Spinal cord (tissue), 10 donors: ENCODE measurements around the gene P2RX7. TPM values are rescaled to one million over a fixed set of nuclear protein-coding genes. Genes with fewer than 3 reads are reported as not detected.
"Not testable (repeated sequence)": the region's sequence is repeated elsewhere in the genome, so short reads cannot be mapped to it uniquely, and the experiment has no call there.

Experiments
- DNase-seq, 6 donors: peaks; one replicate each; pipeline versions ENCODE4 v3.0.0 to v3.0.0-alpha.2; 2013 to 2015; ENCODE audit warnings: low spot score in 6 of 6, low read depth in 4 of 6
- H3K27ac ChIP-seq: one replicate; pipeline ENCODE4 v1.5.1; 2013; ENCODE audit warnings: low read depth, low read length, control low read depth
- H3K27me3 ChIP-seq: one replicate; pipeline ENCODE4 v1.6.1; 2013; ENCODE audit warnings: low read length; ENCODE audit not compliant: control insufficient read depth, insufficient read depth
- H3K36me3 ChIP-seq: one replicate; pipeline ENCODE4 v1.6.1; 2013; ENCODE audit warnings: low read length; ENCODE audit not compliant: control insufficient read depth, insufficient read depth
- H3K4me1 ChIP-seq: one replicate; pipeline ENCODE4 v1.6.1; 2013; ENCODE audit warnings: low read length; ENCODE audit not compliant: control insufficient read depth, insufficient read depth
- H3K4me3 ChIP-seq: one replicate; pipeline ENCODE4 v1.5.1; 2013; ENCODE audit warnings: low read depth, low read length, control low read depth
- H3K9me3 ChIP-seq: one replicate; pipeline ENCODE4 v1.6.1; 2013; ENCODE audit warnings: low read length; ENCODE audit not compliant: control insufficient read depth, insufficient read depth
- WGBS: methylation state at CpG from one replicate; pipeline ENCODE4 v1.1.5; 2013; ENCODE audit warnings: missing lambda C conversion rate; ENCODE audit not compliant: insufficient coverage; 5-methylcytosine and 5-hydroxymethylcytosine counted together
- polyA plus RNA-seq, 2 donors: library from polyadenylated mRNA; unstranded; fragments of 120-200 nt; gene quantifications; one replicate each; pipeline ENCODE4 v1.2.1, GENCODE V29; 2013; ENCODE audit not compliant: insufficient read length in 2 of 2
- total RNA-seq, 2 donors: library from RNA; depleted of rRNA in 1 of 2; stranded (reverse); fragments of 120-200 nt in 1 of 2; fragments of >200 nt in 1 of 2; gene quantifications; one replicate each; pipeline versions ENCODE4 v1.2.3 to v1.2.4, GENCODE V29; 2013 to 2014
- donor health status: healthy.

The P2RX7 gene
- total and polyA plus RNA-seq, 4 donors = 8.7 to 19.9 (median 17.4) TPM

DNA sequence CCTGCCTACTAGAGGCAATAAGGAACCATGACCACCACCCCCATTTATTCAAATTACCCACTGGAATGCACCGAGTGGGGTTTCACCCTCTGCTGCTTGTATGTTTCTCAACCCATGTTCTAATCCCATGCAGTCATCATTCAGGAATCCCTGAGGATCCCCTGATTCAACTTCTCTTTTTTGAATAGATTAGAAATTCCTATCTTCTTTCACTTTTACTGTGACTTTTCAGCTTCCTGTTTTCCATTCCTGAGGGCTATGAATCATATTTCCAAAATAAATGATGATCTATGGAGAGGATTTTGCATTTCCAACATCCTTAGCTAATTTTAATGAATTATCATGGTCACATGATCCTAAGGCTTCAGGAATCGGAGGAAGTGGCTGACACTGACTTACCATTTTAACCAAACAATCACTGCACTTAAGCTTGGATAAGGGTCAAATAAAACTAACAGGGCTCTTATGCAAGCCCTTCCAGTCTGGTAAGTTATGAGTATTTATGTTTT lies 57.9 kb downstream of the P2RX7 start:
- WGBS = 100% methylated on average over 1 of the region's 2 CpGs
- no peaks in the 10 kb centered on the region for H3K9me3 ChIP-seq

GRCh38 chr12:121191151-121191550 lies 58.5 kb downstream of the P2RX7 start:
- no CpG with 5 or more reads among the region's 3 CpGs for WGBS
- no peaks in the 10 kb centered on the region for H3K27me3 ChIP-seq
- no peaks in the 10 kb centered on the region for H3K9me3 ChIP-seq
- no peak overlapping the region for H3K27ac ChIP-seq
- H3K4me3 ChIP-seq = no peak overlapping the region
- peaks cover 6% of the 10 kb centered on the region for H3K4me1 ChIP-seq
- DNase-seq = no peak
- peaks cover under 1% of the 10 kb centered on the region for H3K36me3 ChIP-seq

More for the DNA sequence above, 57.9 kb downstream of the P2RX7 start:
- Histone ChIP-seq H3K4me1 (peaks cover 6% of the 10 kb centered on the region), H3K4me3 (no peak overlapping the region), H3K27ac (no peak overlapping the region), H3K36me3 (peaks cover 5% of the 10 kb centered on the region), H3K27me3 (no peaks in the 10 kb centered on the region)
- no peak for DNase-seq

DNA sequence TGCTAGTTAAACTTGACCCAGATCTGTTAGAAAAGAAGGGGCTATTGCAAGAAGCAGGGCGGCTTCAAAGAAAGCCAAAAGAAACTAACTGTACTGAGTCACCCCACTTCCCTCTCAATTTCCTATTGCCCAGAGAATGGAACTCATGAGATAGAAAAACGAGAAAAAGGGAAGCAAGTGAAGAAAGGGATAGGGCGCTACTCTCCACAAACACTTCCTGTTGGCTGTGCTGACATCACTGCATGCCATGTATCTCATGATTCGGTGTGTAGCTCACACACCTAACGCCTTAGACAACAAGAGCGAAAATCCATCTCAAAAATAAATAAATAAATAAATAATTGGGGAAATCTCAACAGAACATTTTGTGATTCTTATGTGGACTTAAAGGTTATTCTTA lies 64.2 kb downstream of the P2RX7 start:
- no CpG with 5 or more reads among the region's 6 CpGs for WGBS
- DNase-seq = no peak
- Histone ChIP-seq H3K4me3 (no peak overlapping the region), H3K36me3 (no peaks in the 10 kb centered on the region), H3K27me3 (no peaks in the 10 kb centered on the region), H3K4me1 (peaks cover 6% of the 10 kb centered on the region), H3K9me3 (no peaks in the 10 kb centered on the region), H3K27ac (no peak overlapping the region)

- Histone ChIP-seq H3K36me3 (no peaks in the 10 kb centered on the region), H3K4me1 (no peaks in the 10 kb centered on the region), H3K27me3 (no peaks in the 10 kb centered on the region), H3K4me3 (no peak overlapping the region), H3K27ac (no peak overlapping the region), H3K9me3 (no peaks in the 10 kb centered on the region)
- DNase-seq = no peak
- 90% methylated on average over 3 of the region's 7 CpGs for WGBS
Measured at GRCh38 chr12:121198949-121199348, 66.3 kb downstream of the P2RX7 start.

- not testable (repeated sequence) for DNase-seq, H3K27me3 ChIP-seq, H3K4me1 ChIP-seq, H3K36me3 ChIP-seq, H3K4me3 ChIP-seq, H3K9me3 ChIP-seq, H3K27ac ChIP-seq
- WGBS = no CpG with 5 or more reads among the region's 6 CpGs
Measured at GRCh38 chr12:121201140-121201539, 68.5 kb downstream of the P2RX7 start.

GRCh38 chr12:121202407-121203355 lies 70.0 kb downstream of the P2RX7 start:
- no peaks in the 10 kb centered on the region for H3K36me3 ChIP-seq
- DNase-seq = peak in 3 of 6 donors; percentile 7 to 90 (median 40)
- WGBS = 78% methylated on average over 6 of the region's 14 CpGs
- no peaks in the 10 kb centered on the region for H3K27me3 ChIP-seq
- H3K4me1 ChIP-seq = no peaks in the 10 kb centered on the region
- no peaks in the 10 kb centered on the region for H3K9me3 ChIP-seq
- no peak overlapping the region for H3K27ac ChIP-seq
- H3K4me3 ChIP-seq = no peak overlapping the region

GRCh38 chr12:121203482-121203881 lies 70.8 kb downstream of the P2RX7 start:
- 72% methylated on average over 7 of the region's 11 CpGs for WGBS
- Histone ChIP-seq H3K36me3 (no peaks in the 10 kb centered on the region), H3K27ac (no peak overlapping the region), H3K9me3 (no peaks in the 10 kb centered on the region), H3K4me1 (no peaks in the 10 kb centered on the region), H3K4me3 (no peak overlapping the region), H3K27me3 (no peaks in the 10 kb centered on the region)
- DNase-seq = peak in 1 of 6 donors; percentile 16

DNA sequence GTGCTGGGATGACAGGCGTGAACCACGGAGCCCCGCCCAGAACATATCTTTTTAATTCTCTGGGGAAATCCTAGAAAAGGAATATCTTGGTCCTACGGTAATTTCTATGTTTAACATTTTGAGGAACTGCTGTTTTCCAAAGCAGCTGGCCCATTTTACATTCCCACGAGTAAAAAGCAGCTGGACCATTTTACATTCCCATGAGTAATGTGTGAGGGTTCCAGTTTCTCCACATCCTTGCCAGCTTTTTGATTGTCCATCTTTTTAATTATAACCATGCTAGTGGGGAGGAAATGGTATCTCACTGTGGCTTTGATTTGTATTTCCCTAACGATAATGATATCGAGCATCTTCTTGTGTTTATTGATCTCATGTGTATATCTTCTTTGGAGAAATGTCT lies 72.8 kb downstream of the P2RX7 start:
- Histone ChIP-seq H3K27me3 (no peaks in the 10 kb centered on the region), H3K36me3 (peaks cover 2% of the 10 kb centered on the region), H3K27ac (no peak overlapping the region), H3K4me1 (peaks cover 12% of the 10 kb centered on the region), H3K4me3 (no peak overlapping the region), H3K9me3 (no peaks in the 10 kb centered on the region)
- no CpG with 5 or more reads among the region's 7 CpGs for whole genome bisulfite sequencing
- DNase-seq = no peak

DNA sequence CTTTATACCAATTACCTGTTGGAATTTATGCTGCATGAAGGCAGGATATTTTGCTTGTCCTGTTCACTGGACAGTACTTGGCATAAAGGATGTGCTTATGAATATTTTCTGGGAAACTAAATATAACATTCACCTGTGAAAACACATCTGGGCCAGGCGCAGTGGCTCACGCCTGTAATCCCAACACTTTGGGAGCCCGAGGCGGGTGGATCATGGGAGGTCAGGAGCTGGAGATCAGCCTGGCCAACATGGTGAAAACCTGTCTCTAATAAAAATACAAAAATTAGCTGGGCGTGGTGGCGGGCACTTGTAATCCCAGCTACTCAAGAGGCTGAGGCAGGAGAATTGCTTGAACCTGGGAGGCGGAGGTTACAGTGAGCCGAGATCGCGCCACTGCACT lies 75.9 kb downstream of the P2RX7 start:
- not testable (repeated sequence) for H3K36me3 ChIP-seq, H3K9me3 ChIP-seq, H3K4me3 ChIP-seq, H3K27me3 ChIP-seq, DNase-seq, H3K27ac ChIP-seq
- WGBS = 97% methylated on average over 4 of the region's 10 CpGs
- peaks cover 21% of the 10 kb centered on the region for H3K4me1 ChIP-seq

DNA sequence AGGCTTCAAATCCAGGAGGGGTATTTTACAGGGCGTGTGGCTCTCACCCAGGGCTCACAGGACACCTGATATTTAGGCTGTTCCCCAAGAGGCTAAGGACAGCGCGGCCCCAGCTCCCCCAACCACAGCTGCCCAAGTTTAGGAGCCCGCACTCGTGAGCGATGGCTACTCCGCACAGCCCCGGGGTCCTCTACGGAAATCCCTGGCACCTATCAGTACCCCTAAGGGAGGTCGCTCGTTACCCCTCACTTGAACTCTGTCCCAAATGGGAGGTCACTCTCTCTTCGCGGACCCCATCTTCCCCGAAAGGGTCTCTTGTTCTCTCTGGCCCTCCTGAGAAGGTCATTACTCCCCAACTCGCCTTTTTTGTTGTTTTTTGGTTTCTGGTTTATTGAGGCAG lies 76.5 kb downstream of the P2RX7 start:
- Histone ChIP-seq H3K27me3 (no peaks in the 10 kb centered on the region), H3K4me3 (peak overlapping the region; percentile 75), H3K36me3 (peaks cover 7% of the 10 kb centered on the region), H3K27ac (no peak overlapping the region), H3K4me1 (peaks cover 21% of the 10 kb centered on the region), H3K9me3 (no peaks in the 10 kb centered on the region)
- DNase-seq = no peak
- 89% methylated on average over 13 of the region's 15 CpGs for WGBS
